OCI-M2 (cell line): ENCODE data around the gene CDH26.
"Not testable (repeated sequence)": the region's sequence is repeated elsewhere in the genome, so short reads cannot be mapped to it uniquely, and the experiment has no call there.

ENCODE experiments used
- DNase-seq: peaks from one replicate; lab custom pipeline; 2025; ENCODE audit not compliant: unreplicated experiment; lab: John Stamatoyannopoulos, UW

Gene CDH26

GRCh38 chr20:59940129-59940955 is 17.9 kb upstream of the CDH26 start, which contains the start of the genes FAM217B and PPP1R3D:
Gene FAM217B, plus strand, starts transcription at chr20:59940389. Its CDS starts 3,555 bp downstream, at chr20:59943944.
Gene PPP1R3D, minus strand, starts transcription at chr20:59940305. Its CDS starts 374 bp downstream, at chr20:59939931.
- peak; percentile 81 for DNase-seq

- no peak for DNase-seq
These were observed 17.3 kb upstream of the CDH26 start for GRCh38 chr20:59940956-59941294.

- DNase-seq, result no peak
These were observed 16.0 kb upstream of the CDH26 start for GRCh38 chr20:59942245-59942644.

GRCh38 chr20:59944726-59945125 is 13.5 kb upstream of the CDH26 start:
- DNase-seq, result no peak

- DNase-seq, result no peak
These were observed 13.0 kb upstream of the CDH26 start for GRCh38 chr20:59945175-59945574.

- DNase-seq, result no peak
These were observed 12.5 kb upstream of the CDH26 start for GRCh38 chr20:59945731-59946130.

GRCh38 chr20:59947376-59947775 is 10.8 kb upstream of the CDH26 start:
- no peak for DNase-seq

- DNase-seq, result no peak
These were observed 10.0 kb upstream of the CDH26 start for GRCh38 chr20:59948212-59948611.

GRCh38 chr20:59948828-59949720 is 9.1 kb upstream of the CDH26 start:
- no peak for DNase-seq

- DNase-seq, result no peak
These were observed 8.3 kb upstream of the CDH26 start for GRCh38 chr20:59949911-59950310.

- DNase-seq, result no peak
These were observed 3.5 kb upstream of the CDH26 start for GRCh38 chr20:59954718-59955117.

GRCh38 chr20:59955131-59955796 is 3.0 kb upstream of the CDH26 start:
- no peak for DNase-seq

- not testable (repeated sequence) for DNase-seq
These were observed 655 bp upstream of the CDH26 start for GRCh38 chr20:59957568-59957967.

GRCh38 chr20:59958626-59959025 is 403 bp downstream of the CDH26 start:
- DNase-seq, result no peak

- DNase-seq, result no peak
These were observed 3.2 kb downstream of the CDH26 start for GRCh38 chr20:59961423-59961822.

GRCh38 chr20:59962155-59962554 is 3.9 kb downstream of the CDH26 start:
- DNase-seq, result no peak

- DNase-seq, result no peak
These were observed 8.2 kb downstream of the CDH26 start for GRCh38 chr20:59966428-59966827.

- no peak for DNase-seq
These were observed 13.2 kb downstream of the CDH26 start for GRCh38 chr20:59971428-59971827.

GRCh38 chr20:59972037-59972801 is 14.0 kb downstream of the CDH26 start:
- no peak for DNase-seq

- no peak for DNase-seq
These were observed 18.0 kb downstream of the CDH26 start for GRCh38 chr20:59976156-59976782.
